NCI-H2107 (cell line): ENCODE measurements around the gene LENG9.
"Not testable (repeated sequence)": the region's sequence is repeated elsewhere in the genome, so short reads cannot be mapped to it uniquely, and the experiment has no call there.

Experiments
- DNase-seq: peaks from one replicate; lab custom pipeline; 2025; lab: John Stamatoyannopoulos, UW

LENG9 gene

GRCh38 chr19:54459282-54460229, 4.0 kb downstream of the LENG9 start:
- no peak for DNase-seq

GRCh38 chr19:54458648-54459281, 4.8 kb downstream of the LENG9 start:
- no peak for DNase-seq

GRCh38 chr19:54457773-54458647, 5.6 kb downstream of the LENG9 start:
- DNase-seq = no peak

GRCh38 chr19:54456423-54457373, 6.9 kb downstream of the LENG9 start:
- no peak for DNase-seq

DNA sequence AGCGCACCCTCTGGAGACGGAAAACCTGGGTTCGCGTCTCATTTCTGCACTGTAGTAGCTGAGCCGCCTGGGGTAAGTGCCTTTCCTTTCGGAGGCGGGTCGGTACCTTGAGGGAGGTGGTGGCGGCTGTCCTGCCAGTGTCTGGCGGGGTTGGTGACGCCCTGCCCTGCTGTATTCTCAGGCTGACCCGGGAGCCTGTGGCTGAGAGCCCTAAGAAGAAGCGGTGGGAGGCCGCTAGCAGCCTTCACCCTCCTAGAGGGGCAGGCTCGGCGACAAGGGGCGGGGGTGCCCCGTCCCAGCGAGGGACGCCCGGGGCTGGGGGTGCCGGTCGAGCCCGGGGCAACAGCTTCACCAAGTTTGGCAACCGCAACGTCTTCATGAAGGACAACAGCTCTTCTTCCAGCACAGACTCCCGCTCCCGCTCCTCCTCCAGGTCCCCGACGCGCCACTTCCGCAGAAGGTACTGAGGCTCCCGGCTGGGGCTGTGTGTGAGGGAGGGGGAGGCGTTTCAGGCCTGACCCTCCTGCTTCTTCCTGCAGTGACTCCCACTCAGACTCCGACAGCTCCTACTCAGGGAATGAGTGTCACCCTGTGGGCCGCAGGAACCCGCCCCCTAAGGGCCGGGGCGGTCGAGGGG, 7.7 kb downstream of the LENG9 start:
- DNase-seq = no peak

- no peak for DNase-seq
Measured at GRCh38 chr19:54454781-54455675, 8.6 kb downstream of the LENG9 start.

DNA sequence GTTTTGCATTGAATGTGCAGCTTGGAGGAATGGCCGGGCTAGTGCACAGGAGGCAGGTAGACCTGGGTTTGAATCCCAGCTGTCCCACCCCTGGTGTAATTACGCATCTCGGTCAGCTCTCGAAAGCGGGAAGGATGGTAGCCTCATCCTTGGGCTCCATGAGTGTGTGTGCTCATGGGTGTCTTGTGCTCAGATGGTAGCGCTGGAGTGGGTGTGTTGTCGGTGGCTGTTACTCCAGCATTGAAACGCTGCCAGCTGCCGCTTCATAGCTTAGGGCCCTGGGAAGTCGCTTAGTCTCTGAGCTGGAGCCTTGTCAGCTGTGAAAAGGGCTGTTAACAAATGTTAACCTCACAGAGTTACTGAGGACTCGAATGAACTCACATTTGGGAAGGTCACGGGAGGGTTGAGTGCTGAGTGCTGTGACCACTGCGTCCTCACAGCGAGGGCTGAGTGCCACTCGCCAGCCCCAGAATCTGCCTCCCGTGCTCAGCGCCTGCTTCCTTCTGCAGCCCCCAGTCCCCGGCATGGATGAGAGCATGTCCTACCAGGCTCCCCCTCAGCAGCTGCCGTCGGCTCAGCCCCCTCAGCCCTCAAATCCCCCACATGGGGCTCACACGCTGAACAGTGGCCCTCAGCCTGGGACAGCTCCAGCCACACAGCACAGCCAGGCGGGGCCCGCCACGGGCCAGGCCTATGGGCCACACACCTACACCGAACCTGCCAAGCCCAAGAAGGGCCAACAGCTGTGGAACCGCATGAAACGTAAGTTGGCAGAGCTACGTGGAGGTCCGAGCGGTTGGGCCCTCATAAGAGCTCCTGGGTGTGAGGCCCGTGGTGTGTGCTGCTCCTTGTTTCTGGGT, 9.4 kb downstream of the LENG9 start:
- no peak for DNase-seq

- no peak for DNase-seq
Measured at GRCh38 chr19:54452626-54453025, 11.0 kb downstream of the LENG9 start.

GRCh38 chr19:54451997-54452396, 11.6 kb downstream of the LENG9 start:
- no peak for DNase-seq

DNA sequence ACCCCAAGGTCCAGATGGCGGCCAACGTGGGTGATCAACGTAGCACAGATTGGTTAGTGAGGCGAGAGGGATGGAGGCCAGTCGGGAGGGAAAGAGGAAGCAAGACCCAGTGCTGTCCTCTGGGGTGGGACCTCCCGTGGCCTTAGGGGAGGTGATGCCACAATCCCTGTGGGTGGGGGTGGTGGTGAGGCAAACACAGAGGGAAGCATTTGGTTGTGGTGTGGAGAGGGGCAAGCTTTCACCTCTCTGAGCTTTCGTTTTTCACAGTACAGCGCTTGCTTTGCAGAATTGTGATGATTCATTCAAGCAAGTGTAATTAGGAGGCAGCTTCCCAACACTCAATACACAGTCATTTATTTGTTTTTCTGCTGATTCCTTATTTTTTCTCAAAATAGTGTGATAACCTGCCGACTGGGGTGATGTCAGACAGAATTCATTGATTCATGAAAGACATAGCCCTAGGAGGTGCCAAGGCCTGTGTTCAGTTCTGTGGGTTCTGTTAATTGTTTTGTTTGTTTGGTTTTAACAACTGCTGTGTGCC, 12.2 kb downstream of the LENG9 start:
- no peak for DNase-seq

DNA sequence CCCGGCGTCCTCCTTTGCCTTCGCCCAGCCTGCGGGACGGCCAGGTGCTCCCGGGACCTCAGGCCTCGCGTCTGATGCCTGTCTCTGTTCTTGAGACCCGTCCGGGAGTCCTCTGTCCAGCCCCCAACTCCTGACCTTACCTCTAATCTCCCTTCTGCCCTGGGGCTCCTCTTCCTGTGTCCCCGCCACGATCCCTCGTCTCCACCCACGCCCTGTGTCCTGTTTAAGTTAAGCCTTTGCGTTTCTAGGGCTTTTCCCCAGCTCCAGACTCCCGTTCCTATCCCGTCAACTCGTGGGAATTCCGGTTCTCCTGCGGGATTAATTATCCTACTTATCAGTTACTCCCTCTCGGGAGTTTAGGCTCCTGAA, 13.9 kb downstream of the LENG9 start:
- no peak for DNase-seq

GRCh38 chr19:54448774-54449700, 14.5 kb downstream of the LENG9 start, which contains the start of gene LENG8:
Gene LENG8 (plus strand): TSS chr19:54449199. CDS start chr19:54451345, 2,146 bp downstream.
- DNase-seq = peak; percentile 79

DNA sequence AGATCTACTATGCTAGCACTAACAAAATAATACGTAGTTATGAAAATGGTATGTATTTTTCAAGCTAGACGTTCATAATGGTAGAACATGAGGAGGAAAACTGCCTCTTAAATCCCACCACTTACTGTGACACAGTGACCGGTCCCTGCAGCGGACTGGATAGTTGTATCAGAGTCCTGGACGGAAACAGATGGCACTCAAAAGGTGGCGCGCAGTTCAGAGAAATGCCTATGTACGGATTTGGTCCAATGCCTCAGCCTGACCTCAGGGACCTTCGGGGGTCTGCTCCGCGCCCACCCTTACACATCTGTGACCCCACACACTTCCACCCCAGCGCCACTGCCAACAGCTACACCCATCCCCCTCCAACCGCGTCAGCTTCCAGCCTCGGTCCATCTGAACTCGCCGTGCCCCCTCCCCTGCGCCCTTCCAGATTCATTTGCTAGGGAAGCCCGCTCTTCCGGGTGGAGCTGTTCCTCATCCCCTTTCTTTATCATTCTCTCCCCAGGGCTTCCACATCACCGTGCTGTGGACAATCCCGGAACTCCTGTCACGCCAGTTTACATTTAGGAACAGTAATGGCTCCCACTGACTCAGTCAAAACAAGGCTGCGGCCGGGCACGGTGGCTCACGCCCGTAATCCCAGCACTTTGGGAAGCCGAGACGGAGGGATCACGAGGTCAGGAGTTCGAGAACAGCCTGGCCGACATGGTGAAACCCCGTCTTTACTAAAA, 15.4 kb downstream of the LENG9 start:
- no peak for DNase-seq

DNA sequence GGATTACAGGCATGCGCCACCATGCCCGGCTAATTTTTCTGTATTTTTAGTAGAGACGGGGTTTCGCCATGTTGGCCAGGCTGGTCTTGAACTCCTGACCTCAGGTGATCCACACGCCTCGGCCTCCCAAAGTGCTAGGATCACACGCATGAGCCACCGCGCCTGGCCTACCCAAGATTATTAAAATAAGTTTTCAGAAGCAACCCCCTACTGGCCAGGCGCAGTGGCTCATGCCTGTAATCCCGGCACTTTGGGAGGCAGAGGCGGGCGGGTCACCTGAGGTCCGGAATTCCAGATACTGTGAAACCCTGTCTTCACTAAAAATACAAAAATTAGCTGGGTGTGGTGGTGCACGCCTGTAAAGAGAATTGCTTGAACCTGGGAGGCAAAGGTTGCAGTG, 17.2 kb downstream of the LENG9 start:
- not testable (repeated sequence) for DNase-seq

DNA sequence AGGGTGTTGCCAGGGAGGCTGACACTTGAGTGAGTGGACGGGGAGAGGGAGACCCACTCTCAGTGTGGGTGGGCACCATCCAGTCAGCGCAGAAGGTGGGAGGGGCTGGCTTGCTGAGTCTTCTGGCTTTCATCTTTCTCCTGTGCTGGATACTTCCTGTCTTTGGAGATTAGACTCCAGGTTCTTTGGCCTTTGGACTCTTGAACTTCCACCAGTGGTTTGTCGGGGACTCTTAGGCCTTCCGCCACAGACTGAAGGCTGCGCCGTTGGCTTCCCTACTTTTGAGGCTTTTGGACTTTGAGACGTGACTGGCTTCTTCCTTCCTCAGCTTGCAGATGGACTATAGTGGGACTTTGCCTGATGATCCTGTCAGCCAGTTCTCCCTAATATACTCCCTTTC, 18.8 kb downstream of the LENG9 start:
- no peak for DNase-seq

DNA sequence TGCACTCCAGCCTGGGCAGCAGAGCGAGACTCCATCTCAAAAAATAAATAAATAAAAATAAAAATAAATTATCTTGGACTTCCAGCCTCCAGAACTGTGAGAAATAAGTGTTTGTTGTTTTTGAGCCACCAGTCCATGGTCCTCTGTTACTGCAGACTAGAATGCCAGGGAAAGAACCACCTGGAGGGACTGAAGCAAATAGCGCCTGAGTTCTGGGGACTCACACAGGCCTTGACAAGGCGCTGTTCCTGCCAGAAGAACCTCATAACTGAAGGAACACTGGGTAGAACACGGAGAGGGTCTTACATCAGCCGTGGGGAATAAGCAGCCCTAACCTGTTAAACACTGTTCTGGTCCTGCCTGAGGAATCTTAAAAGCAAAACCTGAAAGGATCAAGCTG, 22.9 kb downstream of the LENG9 start:
- no peak for DNase-seq
